ENCODE data around the gene LZIC. TPM values are rescaled to one million over a fixed set of nuclear protein-coding genes. Genes with fewer than 3 reads are reported as not detected.

The LZIC gene
- total RNA-seq, 1 donor from 2014 or later, result 23.3 TPM

DNA sequence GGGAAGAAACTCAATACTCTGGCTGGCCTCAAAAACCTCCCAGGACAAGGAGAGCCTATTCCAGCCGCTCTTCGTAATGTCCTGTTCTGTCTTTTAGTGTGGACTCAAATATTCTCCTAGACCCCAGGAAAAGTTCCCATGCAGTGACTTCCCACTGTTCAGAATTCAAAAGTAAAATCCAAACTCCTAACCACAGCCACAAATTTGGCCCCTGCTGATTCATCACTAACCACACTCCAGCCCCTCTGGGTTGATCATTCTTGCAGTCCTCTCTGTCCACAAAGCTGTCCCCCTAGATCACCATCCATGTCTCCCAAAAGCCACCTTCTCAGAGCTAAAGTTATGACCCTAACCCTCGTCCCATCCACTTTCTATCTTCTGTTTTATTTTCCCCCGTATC, 38.2 kb downstream of the LZIC start:
- peaks cover 53% of the 10 kb centered on the region for H3K4me1 ChIP-seq
- no peak for ATAC-seq
- intact Hi-C loops (cut with DNase I), result no loop called here
- no peak overlapping the region for H3K4me3 ChIP-seq
- peaks cover 4% of the 10 kb centered on the region for H3K36me3 ChIP-seq
- no peaks in the 10 kb centered on the region for H3K27me3 ChIP-seq (ENCODE audit: low read depth)
- DNase-seq, result no peak
- no peak for TF ChIP-seq CTCF (IDR thresholded peaks at IDR 0.05)
- no peak overlapping the region for H3K27ac ChIP-seq
- no peaks in the 10 kb centered on the region for H3K9me3 ChIP-seq

DNA sequence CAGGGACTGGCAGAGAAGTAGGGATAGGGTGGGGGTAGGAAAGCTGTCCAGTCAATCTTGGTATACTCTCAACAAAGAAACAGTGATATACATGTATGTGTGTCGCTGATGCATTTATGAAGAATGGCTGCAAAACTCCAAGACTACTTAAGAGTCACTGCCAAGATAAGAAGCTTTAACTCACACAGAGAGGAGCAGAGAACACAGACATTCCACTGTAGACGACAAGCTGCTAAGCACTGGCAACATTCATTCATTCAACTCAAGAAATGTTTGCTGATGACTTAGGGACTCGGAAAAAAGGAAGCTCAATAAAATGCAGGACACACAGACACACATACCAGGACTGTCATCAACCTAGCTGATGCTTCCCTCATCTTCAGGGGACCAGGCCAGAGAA, 38.6 kb downstream of the LZIC start:
- intact Hi-C loops (cut with DNase I), result no loop called here
- H3K36me3 ChIP-seq, result peaks cover 4% of the 10 kb centered on the region
- no peaks in the 10 kb centered on the region for H3K9me3 ChIP-seq
- no peaks in the 10 kb centered on the region for H3K27me3 ChIP-seq (ENCODE audit: low read depth)
- DNase-seq (no peak), ATAC-seq (no peak)
- H3K27ac ChIP-seq, result no peak overlapping the region
- H3K4me3 ChIP-seq, result no peak overlapping the region
- H3K4me1 ChIP-seq, result peaks cover 57% of the 10 kb centered on the region
- no peak for TF ChIP-seq CTCF (IDR thresholded peaks at IDR 0.05)

- no peak for DNase-seq
- Histone ChIP-seq H3K4me3 (no peak overlapping the region), H3K4me1 (peaks cover 51% of the 10 kb centered on the region)
Observed at GRCh38 chr1:9903801-9904527, 39.2 kb downstream of the LZIC start.

DNA sequence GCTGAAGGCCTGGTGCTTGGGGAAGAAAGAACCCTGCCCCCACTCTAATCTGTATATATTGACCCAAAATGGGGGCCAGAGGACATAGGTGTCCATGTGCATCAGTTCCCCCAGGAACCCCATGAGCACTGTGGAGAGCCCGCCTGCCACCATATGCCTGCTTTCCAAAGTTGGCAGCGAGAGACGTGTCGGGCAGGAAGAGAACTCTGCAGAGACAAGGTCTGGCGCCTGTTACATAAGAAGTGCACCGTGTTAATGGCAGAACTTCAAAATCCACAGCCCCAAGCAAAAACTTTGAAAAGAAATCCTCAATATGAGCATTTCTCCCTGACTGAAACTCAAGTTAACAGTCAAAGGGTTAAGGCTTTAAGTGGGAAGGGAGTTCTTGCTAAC, 41.1 kb downstream of the LZIC start:
- H3K4me1 ChIP-seq, result peaks cover 34% of the 10 kb centered on the region
- no peak for TF ChIP-seq CTCF (IDR thresholded peaks at IDR 0.05)
- intact Hi-C loops (cut with DNase I), result no loop called here

More at GRCh38 chr1:9903801-9904527, 39.2 kb downstream of the LZIC start:
- no peak for ATAC-seq
- TF ChIP-seq CTCF (IDR thresholded peaks at IDR 0.05), result no peak
- intact Hi-C loops (cut with DNase I), result no loop called here
- Histone ChIP-seq H3K36me3 (peaks cover 4% of the 10 kb centered on the region), H3K27me3 (ENCODE audit: low read depth) (no peaks in the 10 kb centered on the region), H3K9me3 (no peaks in the 10 kb centered on the region), H3K27ac (peak overlapping the region; percentile 88)

DNA sequence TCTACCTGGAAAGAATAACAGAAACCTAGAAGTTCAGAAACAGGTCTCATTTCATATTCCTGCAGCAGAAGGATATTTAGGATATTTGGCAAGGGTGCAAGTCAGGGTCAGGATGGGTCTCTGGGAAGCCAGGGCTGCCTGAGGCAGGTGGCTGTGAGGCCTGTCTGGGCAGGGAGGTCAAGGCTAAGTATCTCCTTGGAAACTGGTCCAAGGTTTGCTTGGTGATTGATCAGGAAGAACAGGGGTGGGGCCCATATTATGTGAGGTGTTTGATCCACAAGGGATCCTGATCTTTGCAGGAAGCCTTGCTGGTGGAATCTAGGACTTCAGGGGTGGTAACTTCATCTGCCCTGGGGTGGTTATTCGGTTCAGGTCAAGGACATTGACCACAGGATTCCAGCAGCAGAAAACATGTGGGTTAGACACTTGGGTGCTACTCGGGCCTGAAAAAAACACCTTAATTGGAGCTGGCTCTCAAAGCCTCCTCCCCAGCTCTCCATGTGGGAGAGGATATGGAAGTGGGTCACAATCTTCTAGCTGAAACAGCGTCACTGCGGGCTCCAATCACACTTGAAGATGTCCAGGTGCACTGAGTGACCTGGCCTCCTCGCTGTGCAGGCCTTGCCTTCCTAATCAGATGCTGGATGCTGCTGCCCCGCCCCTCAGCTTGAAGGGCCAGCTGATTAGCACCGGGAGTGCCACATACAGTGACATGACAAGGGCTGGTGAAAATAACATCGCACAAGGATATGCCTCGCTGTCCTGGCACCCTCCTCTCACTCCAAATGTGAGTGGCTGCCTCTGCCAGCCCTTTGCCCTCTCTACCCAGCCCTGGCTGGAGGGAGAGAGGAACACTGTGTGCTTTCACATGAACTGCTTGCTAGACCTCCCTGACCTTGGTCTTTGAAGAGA, 41.8 kb downstream of the LZIC start:
- Histone ChIP-seq H3K27ac (peak overlapping the region; percentile 88), H3K27me3 (ENCODE audit: low read depth) (no peaks in the 10 kb centered on the region), H3K4me1 (peaks cover 34% of the 10 kb centered on the region), H3K9me3 (no peaks in the 10 kb centered on the region), H3K4me3 (peak overlapping the region; percentile 51), H3K36me3 (peaks cover 4% of the 10 kb centered on the region)
- DNase-seq (peak; percentile 91), ATAC-seq (peak; percentile 78 to 83)
- intact Hi-C loops (cut with DNase I), result no loop called here
- no peak for TF ChIP-seq CTCF (IDR thresholded peaks at IDR 0.05)

More for the DNA sequence above, 41.1 kb downstream of the LZIC start:
- ATAC-seq (no peak), DNase-seq (no peak)
- H3K9me3 ChIP-seq, result no peaks in the 10 kb centered on the region
- H3K4me3 ChIP-seq, result no peak overlapping the region
- peaks cover 4% of the 10 kb centered on the region for H3K36me3 ChIP-seq
- H3K27me3 ChIP-seq (ENCODE audit: low read depth), result no peaks in the 10 kb centered on the region
- peak overlapping the region; percentile 88 for H3K27ac ChIP-seq

Data from lower lobe of right lung (tissue), 2 donors.